Measurements from ENCODE around the gene RABL6. TPM values are rescaled to one million over a fixed set of nuclear protein-coding genes. Genes with fewer than 3 reads are reported as not detected.
"Not testable (repeated sequence)": the region's sequence is repeated elsewhere in the genome, so short reads cannot be mapped to it uniquely, and the experiment has no call there.

The RABL6 gene
- total RNA-seq, 1 donor, result 49.8 TPM

GRCh38 chr9:136867480-136867879, 59.7 kb downstream of the RABL6 start:
- TF ChIP-seq CTCF (IDR thresholded peaks at IDR 0.05; ENCODE audit: insufficient read depth, low read length), result no peak
- DNase-seq (ENCODE audit: low read depth), result no peak
- H3K4me3 ChIP-seq (ENCODE audit: low read depth, low read length), result no peak overlapping the region

GRCh38 chr9:136867917-136868316, 60.2 kb downstream of the RABL6 start:
- no peak for DNase-seq (ENCODE audit: low read depth)
- no peak for TF ChIP-seq CTCF (IDR thresholded peaks at IDR 0.05; ENCODE audit: insufficient read depth, low read length)
- H3K4me3 ChIP-seq (ENCODE audit: low read depth, low read length), result no peak overlapping the region

- no peak overlapping the region for H3K4me3 ChIP-seq (ENCODE audit: low read depth, low read length)
- no peak for TF ChIP-seq CTCF (IDR thresholded peaks at IDR 0.05; ENCODE audit: insufficient read depth, low read length)
- DNase-seq (ENCODE audit: low read depth), result no peak
Observed at GRCh38 chr9:136868644-136869043, 60.9 kb downstream of the RABL6 start.

GRCh38 chr9:136869611-136870010, 61.9 kb downstream of the RABL6 start:
- H3K4me3 ChIP-seq (ENCODE audit: low read depth, low read length); DNase-seq (ENCODE audit: low read depth): not testable (repeated sequence)

GRCh38 chr9:136875155-136875554, 67.4 kb downstream of the RABL6 start:
- no peak for TF ChIP-seq CTCF (IDR thresholded peaks at IDR 0.05; ENCODE audit: insufficient read depth, low read length)
- DNase-seq (ENCODE audit: low read depth), result no peak
- no peak overlapping the region for H3K4me3 ChIP-seq (ENCODE audit: low read depth, low read length)

GRCh38 chr9:136876476-136876875, 68.7 kb downstream of the RABL6 start:
- H3K4me3 ChIP-seq (ENCODE audit: low read depth, low read length), result no peak overlapping the region
- no peak for TF ChIP-seq CTCF (IDR thresholded peaks at IDR 0.05; ENCODE audit: insufficient read depth, low read length)
- DNase-seq (ENCODE audit: low read depth), result no peak

- H3K4me3 ChIP-seq (ENCODE audit: low read depth, low read length), result no peak overlapping the region
- no peak for DNase-seq (ENCODE audit: low read depth)
- no peak for TF ChIP-seq CTCF (IDR thresholded peaks at IDR 0.05; ENCODE audit: insufficient read depth, low read length)
Observed at GRCh38 chr9:136880651-136881050, 72.9 kb downstream of the RABL6 start.

All from fibroblast of the aortic adventitia (primary cell).